ENCODE measurements around the gene GSG1L2. TPM values are rescaled to one million over a fixed set of nuclear protein-coding genes. Genes with fewer than 3 reads are reported as not detected.

Gene GSG1L2
- total and polyA plus RNA-seq, 12 donors: not detected

DNA sequence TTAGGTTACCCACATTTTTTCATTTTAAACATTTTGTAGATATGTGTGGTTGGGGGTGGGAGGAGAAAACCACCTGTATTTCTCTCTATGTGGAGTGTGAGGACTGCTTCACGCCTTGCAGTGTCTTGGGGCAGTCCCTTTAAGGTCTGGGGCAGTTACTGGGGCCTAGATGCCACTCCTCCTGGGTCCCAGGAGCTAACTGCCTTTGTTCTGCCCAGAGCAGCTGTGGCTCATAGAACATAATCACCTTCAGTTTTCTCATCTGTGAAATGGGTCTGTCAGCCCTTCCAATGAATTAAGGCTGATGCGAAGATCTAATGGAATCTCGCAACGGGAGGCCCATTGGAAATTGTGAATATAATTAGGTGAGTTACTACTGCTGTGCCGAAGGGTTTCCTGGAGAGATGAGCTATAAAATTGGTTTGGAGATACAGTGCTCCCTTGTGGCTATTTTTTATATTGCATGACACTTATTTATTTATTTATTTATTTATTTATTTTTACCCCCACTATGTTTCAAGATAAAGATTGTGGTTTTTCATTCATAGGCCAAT, 53.4 kb downstream of the GSG1L2 start:
- Histone ChIP-seq H3K27ac (no peak overlapping the region), H3K27me3 (peaks cover 0 to 44% (median 24%) of the 10 kb centered on the region in 7 donors), H3K36me3 (no peaks in the 10 kb centered on the region), H3K4me1 (peaks cover 0 to 19% (median 0%) of the 10 kb centered on the region in 9 donors), H3K9me3 (no peaks in the 10 kb centered on the region), H3K4me3 (no peak overlapping the region)
- TF ChIP-seq, protein P1, sequence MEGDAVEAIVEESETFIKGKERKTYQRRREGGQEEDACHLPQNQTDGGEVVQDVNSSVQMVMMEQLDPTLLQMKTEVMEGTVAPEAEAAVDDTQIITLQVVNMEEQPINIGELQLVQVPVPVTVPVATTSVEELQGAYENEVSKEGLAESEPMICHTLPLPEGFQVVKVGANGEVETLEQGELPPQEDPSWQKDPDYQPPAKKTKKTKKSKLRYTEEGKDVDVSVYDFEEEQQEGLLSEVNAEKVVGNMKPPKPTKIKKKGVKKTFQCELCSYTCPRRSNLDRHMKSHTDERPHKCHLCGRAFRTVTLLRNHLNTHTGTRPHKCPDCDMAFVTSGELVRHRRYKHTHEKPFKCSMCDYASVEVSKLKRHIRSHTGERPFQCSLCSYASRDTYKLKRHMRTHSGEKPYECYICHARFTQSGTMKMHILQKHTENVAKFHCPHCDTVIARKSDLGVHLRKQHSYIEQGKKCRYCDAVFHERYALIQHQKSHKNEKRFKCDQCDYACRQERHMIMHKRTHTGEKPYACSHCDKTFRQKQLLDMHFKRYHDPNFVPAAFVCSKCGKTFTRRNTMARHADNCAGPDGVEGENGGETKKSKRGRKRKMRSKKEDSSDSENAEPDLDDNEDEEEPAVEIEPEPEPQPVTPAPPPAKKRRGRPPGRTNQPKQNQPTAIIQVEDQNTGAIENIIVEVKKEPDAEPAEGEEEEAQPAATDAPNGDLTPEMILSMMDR (IDR thresholded peaks at IDR 0.05): peak; percentile 41 to 78 (median 64)
- intact Hi-C loops (cut with DNase I): loop anchor here in 4 of 10 donors (5.0 kb wide), 1 partner anchor 41 kb away; no protein-coding TSS in a partner anchor
- 38 to 44% methylated on average over 5 of the region's 5 CpGs for WGBS, 2 donors
- no peak for DNase-seq
- ATAC-seq: no peak

DNA sequence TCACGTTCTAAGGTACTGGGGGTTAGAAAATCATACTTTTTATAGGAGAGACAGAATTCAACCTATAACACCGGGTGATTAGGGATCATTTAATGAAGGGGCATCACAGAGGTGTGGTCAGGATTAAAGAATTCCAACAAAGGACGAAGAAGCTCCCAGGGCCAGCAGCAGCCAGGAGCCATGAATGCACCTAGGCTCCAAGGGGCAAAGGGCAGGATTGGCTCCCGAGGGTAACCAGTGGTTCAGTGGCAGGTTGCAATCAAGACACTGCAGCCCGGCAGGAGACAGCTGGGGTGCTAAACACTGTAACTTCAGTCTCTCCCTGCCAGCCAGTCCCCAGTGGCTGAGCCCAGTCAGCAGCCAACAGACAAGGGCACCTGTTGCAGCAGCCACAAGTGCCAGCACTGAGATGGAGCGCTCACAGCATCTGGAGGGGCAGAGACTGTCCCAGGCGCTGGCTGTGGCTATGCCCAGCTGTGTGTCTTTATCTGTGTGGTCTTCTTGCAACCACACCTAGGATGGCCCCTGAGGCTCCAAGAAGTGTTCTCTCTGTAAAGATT, 54.4 kb downstream of the GSG1L2 start:
- ATAC-seq (no peak), DNase-seq (no peak)
- Histone ChIP-seq H3K4me1 (peaks cover 0 to 19% (median 0%) of the 10 kb centered on the region in 9 donors), H3K36me3 (no peaks in the 10 kb centered on the region), H3K27ac (peak overlapping the region in 1 of 10 donors; percentile 39), H3K9me3 (no peaks in the 10 kb centered on the region), H3K4me3 (no peak overlapping the region), H3K27me3 (peaks cover 0 to 37% (median 16%) of the 10 kb centered on the region in 7 donors)
- TF ChIP-seq, protein P1 (IDR thresholded peaks at IDR 0.05): no peak
- intact Hi-C loops (cut with DNase I): loop anchor here in 5 of 10 donors (1.0 to 5.0 kb wide), 2 partner anchors 38 to 40 kb away; no protein-coding TSS in a partner anchor
- 77 to 88% methylated on average over 7 of the region's 7 CpGs for WGBS, 2 donors

DNA sequence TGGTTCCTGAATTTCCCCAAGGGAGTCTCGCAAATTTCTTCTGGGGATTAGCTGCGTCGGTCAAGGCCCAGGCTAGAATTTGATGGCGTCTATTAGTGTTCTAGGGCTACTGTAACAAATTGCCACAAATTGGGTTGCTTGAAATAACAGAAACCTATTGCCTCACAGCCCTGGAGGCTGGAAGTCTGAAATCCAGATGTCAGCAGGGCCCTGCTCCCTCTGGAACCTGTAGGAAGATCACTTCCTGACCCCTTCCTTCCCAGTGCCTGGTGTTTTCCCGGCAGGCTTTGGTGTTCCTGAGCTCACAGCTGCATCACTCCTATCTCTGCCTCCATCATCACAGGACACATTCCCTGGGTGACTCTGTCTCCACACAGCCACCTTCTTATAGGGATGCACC, 54.9 kb downstream of the GSG1L2 start:
- Histone ChIP-seq H3K4me3 (no peak overlapping the region), H3K36me3 (no peaks in the 10 kb centered on the region), H3K27ac (peak overlapping the region in 4 of 10 donors; percentile 19 to 39 (median 34)), H3K9me3 (no peaks in the 10 kb centered on the region), H3K27me3 (peaks cover 0 to 38% (median 14%) of the 10 kb centered on the region in 7 donors), H3K4me1 (peaks cover 0 to 19% (median 0%) of the 10 kb centered on the region in 9 donors)
- ATAC-seq: peak in 6 of 8 donors; percentile 22 to 71 (median 50)
- peak in 1 of 2 donors; percentile 24 for DNase-seq
- WGBS, 2 donors: 45% methylated on average over 5 of the region's 5 CpGs
- TF ChIP-seq, protein P1 (IDR thresholded peaks at IDR 0.05): no peak
- intact Hi-C loops (cut with DNase I): loop anchor here in 5 of 10 donors (1.0 to 5.0 kb wide), 2 partner anchors 38 to 40 kb away; no protein-coding TSS in a partner anchor

DNA sequence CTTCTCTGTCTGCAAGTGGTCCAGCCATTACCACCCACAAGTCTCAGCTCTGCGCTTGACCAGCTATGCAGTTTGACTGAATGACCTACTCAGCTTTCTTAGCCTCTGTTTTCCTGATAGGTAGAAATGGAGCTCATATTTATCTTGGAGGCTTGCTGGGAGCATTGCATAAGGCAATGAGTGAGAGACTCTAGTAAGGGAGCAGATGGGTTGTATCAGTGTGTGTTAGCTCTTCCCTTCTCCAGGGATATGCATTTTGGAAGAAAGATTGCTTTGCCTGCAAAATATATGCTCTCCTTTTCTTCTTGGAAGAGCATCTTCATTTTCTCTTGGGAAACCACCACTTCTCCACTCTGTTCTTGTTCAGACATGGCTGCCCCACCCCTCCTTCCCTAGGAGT, 56.6 kb downstream of the GSG1L2 start:
- Histone ChIP-seq H3K4me3 (no peak overlapping the region), H3K36me3 (no peaks in the 10 kb centered on the region), H3K9me3 (no peaks in the 10 kb centered on the region), H3K4me1 (peaks cover 0 to 19% (median 0%) of the 10 kb centered on the region in 9 donors), H3K27ac (no peak overlapping the region), H3K27me3 (peaks cover 0 to 40% (median 14%) of the 10 kb centered on the region in 7 donors)
- TF ChIP-seq, protein P1 (IDR thresholded peaks at IDR 0.05): no peak
- no peak for DNase-seq
- intact Hi-C loops (cut with DNase I): loop anchor here in 4 of 10 donors (5.0 kb wide), 1 partner anchor 38 kb away; no protein-coding TSS in a partner anchor
- 81 to 89% methylated on average over 1 of the region's 1 CpG for WGBS, 2 donors
- peak in 6 of 8 donors; percentile 25 to 61 (median 51) for ATAC-seq

Data from heart right ventricle (tissue), 16 donors.